Activated CD8-positive, alpha-beta memory T cell treated with anti-CD3 and anti-CD28 coated beads, Interleukin-2, amount 50 U/mL, for 24 hours (primary cell): ENCODE results near the gene WSB2.

Source experiments
- DNase-seq: peaks from one replicate; pipeline ENCODE4 v3.0.0-alpha.2; 2020; ENCODE audit errors: extremely low read depth

WSB2 gene

GRCh38 chr12:117986705-117987469 is 74.1 kb downstream of the WSB2 start:
- no peak for DNase-seq

- no peak for DNase-seq
Observed at GRCh38 chr12:117985182-117985581, 75.8 kb downstream of the WSB2 start.
